HG02852 (cell line): ENCODE results near the gene CCDC121.

ENCODE experiments used
- ATAC-seq: cut with Tn5 transposase; IDR thresholded peaks from one replicate; pipeline ENCODE4 v1.9.1; 2021; ENCODE audit warnings: mild to moderate bottlenecking, moderate library complexity; ENCODE audit not compliant: unreplicated experiment

The CCDC121 gene

GRCh38 chr2:27628767-27629709 is at the start of gene CCDC121, which contains the start of gene GPN1:
CCDC121 (minus strand) TSS chr2:27629012; CDS start chr2:27627799, 1,213 bp downstream.
GPN1 (plus strand) TSS chr2:27629050; CDS start chr2:27629059, 9 bp downstream.
- ATAC-seq, result peak; percentile 96

DNA sequence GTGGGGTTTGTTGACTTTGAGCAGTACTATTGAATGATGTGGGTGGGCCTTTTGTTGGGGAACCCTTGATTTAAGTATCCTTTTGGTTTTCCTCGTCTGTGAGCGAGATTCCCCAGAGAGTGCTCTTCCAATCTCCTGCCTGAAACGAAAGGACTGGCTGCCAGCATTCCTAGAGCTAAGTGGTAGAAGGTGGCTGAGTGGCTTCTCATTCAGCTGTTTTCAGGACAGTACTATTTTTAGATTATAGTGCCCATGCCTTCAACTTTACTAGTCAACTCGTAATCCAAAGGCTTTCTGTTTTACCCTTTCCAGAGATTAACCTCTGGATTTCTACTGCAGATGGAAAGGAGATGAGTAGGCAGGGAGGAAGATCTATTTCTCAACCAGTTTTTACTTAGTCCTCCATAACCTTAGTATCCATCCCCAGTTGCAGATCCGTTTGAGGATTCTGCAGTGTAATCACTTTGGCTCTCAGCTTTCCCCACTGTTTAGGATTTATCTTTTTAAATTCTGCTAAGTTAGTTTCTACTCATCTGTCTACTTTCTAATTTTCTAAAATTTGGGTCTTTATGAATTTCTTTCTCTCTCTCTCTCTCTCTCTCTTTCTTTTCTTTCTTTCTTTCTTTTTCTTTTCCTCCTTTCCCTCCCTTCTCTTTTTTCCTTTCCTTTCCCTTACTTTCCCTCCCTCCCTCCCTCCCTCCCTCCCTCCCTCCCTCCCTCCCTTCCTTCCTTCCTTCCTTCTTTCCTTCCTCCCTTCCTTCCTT is 44.1 kb upstream of the CCDC121 start:
- ATAC-seq, result no peak

DNA sequence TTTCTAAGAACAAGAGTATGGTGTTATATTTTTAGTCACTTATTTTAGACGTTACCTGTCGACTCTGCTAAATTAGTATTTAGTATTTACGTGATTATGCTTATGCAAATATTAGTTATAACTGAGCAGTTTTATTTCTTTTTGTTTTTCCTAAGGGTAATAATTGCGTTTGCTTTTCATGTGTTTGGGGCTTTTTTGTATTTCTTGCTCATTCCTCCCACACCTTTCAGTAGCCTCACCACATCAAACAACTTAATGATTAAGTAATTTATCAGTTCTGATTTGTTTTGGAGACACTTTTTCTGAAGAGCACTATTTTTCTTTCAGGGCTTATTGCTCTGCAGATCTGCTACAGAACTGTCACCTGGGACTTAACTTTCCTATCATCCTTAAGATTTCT is 42.4 kb upstream of the CCDC121 start:
- ATAC-seq, result no peak

GRCh38 chr2:27667446-27667845 is 38.6 kb upstream of the CCDC121 start:
- ATAC-seq, result no peak

DNA sequence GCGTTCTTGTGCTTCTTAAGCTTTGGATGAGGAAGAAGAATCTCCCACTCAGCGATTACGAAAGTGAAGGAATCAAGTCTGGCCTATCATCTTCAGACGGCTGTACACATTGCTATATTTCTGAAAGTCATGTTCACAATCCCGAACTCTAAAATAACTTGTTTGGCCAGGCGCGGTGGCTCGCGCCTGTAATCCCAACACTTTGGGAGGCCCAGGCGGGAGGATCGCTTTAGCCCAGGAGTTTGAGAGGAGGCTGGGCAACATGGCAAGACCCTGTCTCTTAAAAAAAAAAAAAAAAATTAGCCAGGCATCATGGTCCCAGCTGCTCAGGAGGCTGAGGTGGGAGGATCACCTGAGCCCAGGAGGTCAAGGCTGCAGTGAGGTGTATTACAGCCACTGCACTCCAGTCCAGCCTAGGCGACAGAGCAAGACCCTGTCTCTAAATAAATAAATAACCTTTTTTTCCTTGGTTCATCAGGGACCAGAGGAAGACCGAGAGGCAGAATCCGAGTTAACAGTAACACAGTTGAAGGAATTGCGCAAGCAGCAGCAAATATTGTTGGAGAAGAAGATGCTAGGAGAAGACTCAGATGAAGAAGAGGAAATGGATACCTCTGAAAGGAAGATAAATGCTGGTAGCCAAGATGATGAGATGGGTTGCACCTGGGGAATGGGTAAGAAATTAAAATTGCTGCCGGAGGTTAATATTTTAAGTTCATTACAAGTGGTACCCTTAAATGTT is 36.0 kb upstream of the CCDC121 start:
- ATAC-seq, result no peak

GRCh38 chr2:27664154-27664574 is 35.4 kb upstream of the CCDC121 start:
- ATAC-seq, result peak; percentile 11

GRCh38 chr2:27663285-27664153 is 34.7 kb upstream of the CCDC121 start, which contains the start of the genes SLC4A1AP and SUPT7L:
SLC4A1AP (plus strand) TSS chr2:27663889; CDS start chr2:27663915, 26 bp downstream.
SUPT7L (minus strand) TSS chr2:27663614; CDS start chr2:27662192, 1,422 bp downstream.
- peak; percentile 64 for ATAC-seq

- ATAC-seq, result no peak
Observed at GRCh38 chr2:27661371-27661770, 32.6 kb upstream of the CCDC121 start.

DNA sequence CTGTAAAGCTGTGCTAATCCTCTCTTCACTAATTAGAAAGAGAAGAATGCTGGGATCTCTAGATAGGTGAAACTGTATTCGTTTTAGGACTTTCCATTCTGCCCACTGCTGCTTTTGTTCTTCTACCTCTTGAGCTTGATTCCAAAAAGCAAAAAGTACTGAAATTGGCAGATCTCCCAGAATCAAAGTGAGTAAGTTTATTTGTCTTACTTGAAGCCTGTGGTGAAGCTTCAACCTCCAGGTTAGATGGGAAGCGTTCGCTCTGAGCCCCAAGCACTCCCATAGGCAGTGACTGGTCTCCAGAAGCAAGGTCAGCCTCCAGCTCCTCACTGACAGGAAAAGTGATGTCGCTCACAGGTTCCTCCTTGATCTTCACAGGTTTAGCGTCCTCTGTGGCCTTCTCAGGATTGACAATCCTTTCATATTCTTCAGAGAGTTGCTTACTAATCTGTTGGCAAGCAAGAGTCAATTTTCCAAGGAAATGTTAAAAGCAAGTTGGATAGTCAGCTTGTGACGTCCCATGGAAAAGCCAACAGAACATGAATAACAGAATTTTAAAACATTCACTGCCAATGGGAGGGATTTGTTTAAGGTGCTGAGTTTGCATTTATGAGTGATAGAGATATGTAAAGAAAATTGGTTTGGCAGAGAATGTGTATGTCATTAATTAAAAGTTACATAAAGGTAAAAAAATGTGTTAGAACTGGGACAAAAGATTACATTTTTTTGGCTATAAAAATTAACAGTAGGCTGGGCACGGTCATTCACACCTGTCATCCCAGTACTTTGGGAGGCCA is 26.5 kb upstream of the CCDC121 start:
- ATAC-seq, result no peak

DNA sequence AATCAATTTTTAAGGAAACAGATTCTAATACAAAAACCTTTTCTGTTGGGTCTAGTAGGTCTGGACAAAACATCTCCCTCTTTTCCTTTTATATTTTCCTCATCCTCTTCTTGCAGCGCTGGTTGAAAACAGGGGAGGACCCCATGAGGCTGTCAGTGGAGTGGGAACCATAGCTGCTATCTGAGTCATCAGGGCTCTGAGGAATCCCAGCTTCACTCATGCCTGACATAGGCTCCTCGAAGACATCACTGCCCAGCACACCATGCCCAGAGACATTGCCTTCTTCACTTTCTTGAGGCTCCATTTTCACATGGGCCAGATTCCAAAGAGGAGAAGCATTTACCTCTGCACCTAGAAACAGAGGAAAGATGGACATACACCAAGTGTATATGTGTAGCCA is 24.6 kb upstream of the CCDC121 start:
- ATAC-seq, result no peak

DNA sequence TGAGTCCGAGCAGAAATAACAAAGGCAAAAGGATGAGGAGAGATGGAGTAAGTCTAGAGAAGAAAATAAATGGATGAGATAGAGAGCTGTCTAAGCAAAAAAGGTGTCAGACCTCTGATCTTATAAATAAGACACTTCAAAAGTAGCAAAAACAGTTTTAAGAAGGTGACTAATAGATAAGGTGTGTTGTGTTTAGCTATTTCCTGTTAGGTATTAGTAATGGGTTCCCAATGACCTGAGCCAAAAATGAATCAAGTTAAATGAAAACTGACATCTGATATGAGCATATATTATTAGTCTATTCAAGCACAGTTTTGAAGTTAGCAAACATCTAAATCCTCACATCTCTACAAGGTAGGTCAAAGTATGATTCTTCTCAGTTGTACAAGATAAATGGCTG is 24.0 kb upstream of the CCDC121 start:
- ATAC-seq, result no peak

GRCh38 chr2:27652341-27652740 is 23.5 kb upstream of the CCDC121 start:
- no peak for ATAC-seq

DNA sequence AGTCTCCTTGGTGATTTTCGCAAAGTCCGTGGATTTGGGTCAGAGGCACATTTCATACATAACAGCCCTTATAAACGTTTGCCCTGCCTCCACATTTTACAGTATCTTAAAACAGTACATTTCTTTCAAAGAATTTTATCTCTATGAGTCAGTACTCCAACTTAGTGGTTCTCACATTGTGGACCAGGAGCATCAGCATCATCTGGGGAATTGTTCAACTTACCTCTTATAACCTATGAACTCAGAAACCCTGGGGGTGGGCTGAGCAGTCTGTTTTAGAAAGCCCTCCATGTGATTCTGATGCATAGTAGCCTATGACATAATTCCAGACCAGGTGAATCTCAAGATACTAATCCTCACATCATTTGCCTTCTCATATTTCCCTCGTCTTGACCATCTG is 22.2 kb upstream of the CCDC121 start:
- ATAC-seq, result no peak

GRCh38 chr2:27647737-27648136 is 18.9 kb upstream of the CCDC121 start:
- ATAC-seq, result no peak

- ATAC-seq, result no peak
Observed at GRCh38 chr2:27647289-27647688, 18.5 kb upstream of the CCDC121 start.

DNA sequence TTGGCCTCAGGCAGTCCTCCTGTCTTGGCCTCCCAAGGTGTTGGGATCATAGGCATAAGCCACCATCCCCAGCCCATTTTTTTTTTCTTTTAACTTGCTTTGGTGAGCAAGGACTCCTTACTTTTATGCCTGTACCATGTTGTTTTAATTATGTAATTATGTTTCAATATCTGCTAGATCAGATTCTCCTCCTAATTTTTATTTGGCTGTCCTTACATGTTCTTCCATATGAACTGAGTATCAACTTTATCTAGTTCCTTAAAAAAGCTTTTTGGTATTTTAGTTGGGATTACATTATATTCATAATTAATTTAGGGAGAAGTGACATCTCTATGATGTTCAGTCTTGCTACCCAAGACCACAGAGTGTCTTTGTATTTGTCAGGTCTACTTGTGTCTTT is 16.4 kb upstream of the CCDC121 start:
- no peak for ATAC-seq

- ATAC-seq, result no peak
Observed at GRCh38 chr2:27640722-27641245, 12.0 kb upstream of the CCDC121 start.

DNA sequence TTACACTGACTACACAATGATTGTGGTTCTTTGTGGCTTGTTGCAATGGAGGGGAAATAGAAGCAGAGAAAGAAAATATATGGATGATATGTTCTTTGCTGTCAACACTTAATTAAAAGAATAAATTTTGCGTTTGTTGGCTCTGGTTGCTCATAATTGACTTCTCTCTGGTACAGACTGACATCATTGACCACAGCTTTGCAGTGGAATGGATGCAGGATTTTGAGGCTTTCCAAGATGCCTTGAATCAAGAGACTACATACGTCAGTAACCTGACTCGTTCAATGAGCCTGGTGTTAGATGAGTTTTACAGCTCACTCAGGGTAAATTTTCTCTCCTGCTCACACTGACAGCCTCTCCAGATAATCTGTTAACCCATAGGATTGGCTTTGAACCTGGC is 9.9 kb upstream of the CCDC121 start:
- no peak for ATAC-seq
